Measurements from ENCODE around the gene CLIC6.

The CLIC6 gene

GRCh38 chr21:34668803-34669148, at the start of gene CLIC6:
Gene CLIC6, plus strand, starts transcription at chr21:34668994. Its CDS starts 395 bp downstream, at chr21:34669389.
- in situ Hi-C loops (cut with MboI; ENCODE audit: low pct_unique_long_range_greater_than_20kb, low sequenced_read_pairs, unreplicated experiment): no loop called here
- no peak for TF ChIP-seq CTCF (IDR thresholded peaks at IDR 0.05; ENCODE audit: extremely low read depth, insufficient read depth, missing control alignments)
- no peak for DNase-seq (ENCODE audit: low spot score)

GRCh38 chr21:34619841-34620665, 48.7 kb upstream of the CLIC6 start:
- no peak for DNase-seq (ENCODE audit: low spot score)
- in situ Hi-C loops (cut with MboI; ENCODE audit: low pct_unique_long_range_greater_than_20kb, low sequenced_read_pairs, unreplicated experiment): loop anchor here (25.0 kb wide), 1 partner anchor 708 kb away; the partner anchor contains the start of gene ATP5PO
- TF ChIP-seq CTCF (IDR thresholded peaks at IDR 0.05; ENCODE audit: extremely low read depth, insufficient read depth, missing control alignments): no peak

- DNase-seq (ENCODE audit: low spot score): no peak
- no peak for TF ChIP-seq CTCF (IDR thresholded peaks at IDR 0.05; ENCODE audit: extremely low read depth, insufficient read depth, missing control alignments)
- in situ Hi-C loops (cut with MboI; ENCODE audit: low pct_unique_long_range_greater_than_20kb, low sequenced_read_pairs, unreplicated experiment): loop anchor here (25.0 kb wide), 1 partner anchor 709 kb away; the partner anchor contains the start of gene ATP5PO
Observed at GRCh38 chr21:34621434-34622350, 47.1 kb upstream of the CLIC6 start.

- no peak for TF ChIP-seq CTCF (IDR thresholded peaks at IDR 0.05; ENCODE audit: extremely low read depth, insufficient read depth, missing control alignments)
- no peak for DNase-seq (ENCODE audit: low spot score)
- in situ Hi-C loops (cut with MboI; ENCODE audit: low pct_unique_long_range_greater_than_20kb, low sequenced_read_pairs, unreplicated experiment): loop anchor here (25.0 kb wide), 1 partner anchor 711 kb away; the partner anchor contains the start of gene ATP5PO
Observed at GRCh38 chr21:34623516-34623915, 45.3 kb upstream of the CLIC6 start.

GRCh38 chr21:34625030-34625593, 43.7 kb upstream of the CLIC6 start:
- no peak for DNase-seq (ENCODE audit: low spot score)
- in situ Hi-C loops (cut with MboI; ENCODE audit: low pct_unique_long_range_greater_than_20kb, low sequenced_read_pairs, unreplicated experiment): no loop called here
- TF ChIP-seq CTCF (IDR thresholded peaks at IDR 0.05; ENCODE audit: extremely low read depth, insufficient read depth, missing control alignments): no peak

GRCh38 chr21:34626131-34626530, 42.7 kb upstream of the CLIC6 start:
- no peak for TF ChIP-seq CTCF (IDR thresholded peaks at IDR 0.05; ENCODE audit: extremely low read depth, insufficient read depth, missing control alignments)
- in situ Hi-C loops (cut with MboI; ENCODE audit: low pct_unique_long_range_greater_than_20kb, low sequenced_read_pairs, unreplicated experiment): no loop called here
- no peak for DNase-seq (ENCODE audit: low spot score)
